Measurements from ENCODE around the gene RBM23. TPM values are rescaled to one million over a fixed set of nuclear protein-coding genes. Genes with fewer than 3 reads are reported as not detected.

RBM23 gene
- total RNA-seq, 2 experiments from 2014 or later, result 87.9 to 111 TPM

GRCh38 chr14:22871224-22872032 lies 47.5 kb downstream of the RBM23 start, which contains the start of gene LRP10:
TSS of gene LRP10 (plus strand) at chr14:22871740. CDS start at chr14:22872304, 564 bp downstream.
- H3K27ac ChIP-seq (ENCODE audit: low read depth in 1 of 2, low read length in 2 of 2), result peak within 1 kb of the TSS; percentile 93 to 98
- intact Hi-C loops (cut with DNase I, micrococcal nuclease), result loop anchor here (1.0 to 2.0 kb wide), 6 partner anchors 15 to 57 kb away; partner anchors contain the start of genes RBM23 (in 2 of the 2) and PRMT5 (in 1 of the 2)
- ATAC-seq (ENCODE audit: poor library complexity) (peak; percentile 75), DNase-seq (peak; percentile 56 to 87 (median 73))
- peaks cover 49% of the 10 kb centered on the region for H3K36me3 Mint-ChIP-seq (ENCODE audit: low read depth)
- H3K4me1 Mint-ChIP-seq (ENCODE audit: low read depth), result peaks cover 44% of the 10 kb centered on the region
- POLR2A ChIA-PET, result interaction anchor here (0.6 to 4.0 kb wide), 28 partner anchors 9 to 1371 kb away, joined by 3 to 97 read pairs (median 6); partner anchors contain the start of genes ACIN1, AJUBA, C14orf119 and DAD1
- no peaks in the 10 kb centered on the region for H3K9me3 Mint-ChIP-seq
- peaks cover 62% of the 10 kb centered on the region for H3K4me1 ChIP-seq (ENCODE audit: insufficient read depth, low read length)
- H3K36me3 ChIP-seq (ENCODE audit: insufficient read depth, low read length), result peaks cover 36% of the 10 kb centered on the region
- peak within 1 kb of the TSS; percentile 87 for H3K27ac Mint-ChIP-seq
- peak within 1 kb of the TSS; percentile 93 for H3K4me3 Mint-ChIP-seq
- peak within 1 kb of the TSS; percentile 94 for H3K4me3 ChIP-seq (ENCODE audit: low read length)
- CTCF ChIA-PET, result interaction anchor here (0.5 to 5.3 kb wide), 19 partner anchors 13 to 315 kb away, joined by 3 to 67 read pairs (median 4); partner anchors contain the start of genes PRMT5, RBM23 and REM2
- TF ChIP-seq CTCF (IDR thresholded peaks at IDR 0.05), result no peak
- no peaks in the 10 kb centered on the region for H3K27me3 ChIP-seq (ENCODE audit: control insufficient read depth in 1 of 2, insufficient read depth in 2 of 2, low read length in 2 of 2)
- H3K9me3 ChIP-seq (ENCODE audit: control insufficient read depth in 1 of 2, insufficient read depth in 1 of 2, low read length in 2 of 2), result no peaks in the 10 kb centered on the region
- H3K27me3 Mint-ChIP-seq, result no peaks in the 10 kb centered on the region

GRCh38 chr14:22870811-22871223 lies 48.1 kb downstream of the RBM23 start:
- DNase-seq (peak in 1 of 14 experiments; percentile 90), ATAC-seq (ENCODE audit: poor library complexity) (no peak)
- Mint-ChIP-seq H3K27me3 (no peaks in the 10 kb centered on the region), H3K4me3 (peak overlapping the region; percentile 86), H3K9me3 (no peaks in the 10 kb centered on the region), H3K4me1 (ENCODE audit: low read depth) (peaks cover 40% of the 10 kb centered on the region), H3K36me3 (ENCODE audit: low read depth) (peaks cover 42% of the 10 kb centered on the region), H3K27ac (peak overlapping the region; percentile 87)
- Histone ChIP-seq H3K9me3 (ENCODE audit: control insufficient read depth in 1 of 2, insufficient read depth in 1 of 2, low read length in 2 of 2) (no peaks in the 10 kb centered on the region), H3K4me3 (ENCODE audit: low read length) (peak overlapping the region; percentile 94), H3K36me3 (ENCODE audit: insufficient read depth, low read length) (peaks cover 30% of the 10 kb centered on the region), H3K4me1 (ENCODE audit: insufficient read depth, low read length) (peaks cover 58% of the 10 kb centered on the region), H3K27ac (ENCODE audit: low read depth in 1 of 2, low read length in 2 of 2) (peak overlapping the region; percentile 93 to 98), H3K27me3 (ENCODE audit: control insufficient read depth in 1 of 2, insufficient read depth in 2 of 2, low read length in 2 of 2) (no peaks in the 10 kb centered on the region)
- ChIA-PET CTCF (interaction anchor here (0.8 to 5.3 kb wide), 8 partner anchors 14 to 301 kb away, joined by 3 to 67 read pairs (median 6); partner anchors contain the start of genes RBM23 and REM2), POLR2A (interaction anchor here (0.8 to 4.0 kb wide), 23 partner anchors 9 to 1372 kb away, joined by 3 to 97 read pairs (median 8); partner anchors contain the start of genes ACIN1, C14orf119, DAD1 and MMP14)
- TF ChIP-seq CTCF (IDR thresholded peaks at IDR 0.05), result no peak
- intact Hi-C loops (cut with DNase I, micrococcal nuclease), result loop anchor here (1.0 to 2.0 kb wide), 3 partner anchors 16 to 58 kb away; partner anchors contain the start of genes RBM23 (in 2 of the 2) and PRMT5 (in 1 of the 2)

GRCh38 chr14:22866874-22867273 lies 52.1 kb downstream of the RBM23 start:
- no peak for DNase-seq
- no peak overlapping the region for H3K4me3 Mint-ChIP-seq
- H3K9me3 Mint-ChIP-seq, result no peaks in the 10 kb centered on the region
- ChIA-PET POLR2A (no interaction called here), CTCF (interaction anchor here (0.9 to 1.5 kb wide), 2 partner anchors 34 to 120 kb away, joined by 3 read pairs; no protein-coding TSS in a partner anchor)
- H3K27ac Mint-ChIP-seq, result peak overlapping the region; percentile 70
- H3K36me3 Mint-ChIP-seq (ENCODE audit: low read depth), result peaks cover 8% of the 10 kb centered on the region
- intact Hi-C loops (cut with DNase I, micrococcal nuclease), result no loop called here
- no peak for ATAC-seq (ENCODE audit: poor library complexity)
- H3K4me1 Mint-ChIP-seq (ENCODE audit: low read depth), result peaks cover 30% of the 10 kb centered on the region
- H3K27me3 Mint-ChIP-seq, result no peaks in the 10 kb centered on the region
- Histone ChIP-seq H3K27me3 (ENCODE audit: control insufficient read depth in 1 of 2, insufficient read depth in 2 of 2, low read length in 2 of 2) (no peaks in the 10 kb centered on the region), H3K4me3 (ENCODE audit: low read length) (no peak overlapping the region), H3K9me3 (ENCODE audit: control insufficient read depth in 1 of 2, insufficient read depth in 1 of 2, low read length in 2 of 2) (no peaks in the 10 kb centered on the region), H3K36me3 (ENCODE audit: insufficient read depth, low read length) (no peaks in the 10 kb centered on the region), H3K4me1 (ENCODE audit: insufficient read depth, low read length) (peaks cover 37% of the 10 kb centered on the region), H3K27ac (ENCODE audit: low read depth in 1 of 2, low read length in 2 of 2) (no peak overlapping the region)
- TF ChIP-seq CTCF (IDR thresholded peaks at IDR 0.05), result no peak
